Endothelial cell of umbilical vein (primary cell): ENCODE data around the gene AIG1. TPM values are rescaled to one million over a fixed set of nuclear protein-coding genes. Genes with fewer than 3 reads are reported as not detected.

ENCODE experiments used
- BruUV-seq: library from RNA; stranded (reverse); fragments of 400-500 nt; replicated peaks from 2 replicates; lab custom pipeline; 2021; lab: Mats Ljungman, UMichigan
- CTCF ChIA-PET: fragments of 300-600, 350-600 bp; sonication (Branson Sonifier 250); formaldehyde crosslinking; loops from one replicate; lab custom pipeline; 2021; ENCODE audit warnings: antibody characterized with exemption, inconsistent platforms; lab: Charles Lee
- POLR2A ChIA-PET: fragments of 300-600, 350-600 bp; sonication (Branson Sonifier 250); formaldehyde crosslinking; loops from one replicate; lab custom pipeline; 2021; ENCODE audit warnings: antibody characterized with exemption, inconsistent platforms; lab: Charles Lee
- DNase-seq: peaks from one replicate; pipeline ENCODE4 v3.0.0-alpha.2; 2011; ENCODE audit warnings: low read depth, low spot score
- FAIRE-seq: peaks from 2 replicates; lab custom pipeline; 2011; peaks lifted over from hg19 to GRCh38; lab: Jason Lieb, UNC
- H2AFZ ChIP-seq: 2 replicates; pipeline ENCODE4 v1.6.0; 2012; ENCODE audit warnings: low read depth, low read length, control low read depth, inconsistent platforms
- H3K27ac ChIP-seq: 2 replicates; pipeline ENCODE4 v1.5.1; 2011; ENCODE audit warnings: low read depth, mild to moderate bottlenecking, control low read depth, low read length, moderate library complexity; ENCODE audit not compliant: insufficient read depth
- H3K27me3 ChIP-seq, 2 experiments: 2 replicates each; pipeline versions ENCODE4 v1.6.0 to v1.6.1; 2011; ENCODE audit warnings: low read length in 2 of 2, mixed read lengths in 1 of 2; ENCODE audit not compliant: control insufficient read depth in 2 of 2, insufficient read depth in 2 of 2
- H3K36me3 ChIP-seq, 2 experiments: 2 replicates in 1 of 2; 3 replicates in 1 of 2; pipeline ENCODE4 v1.5.1; 2011; ENCODE audit warnings: low read length in 2 of 2, mild to moderate bottlenecking in 1 of 2, moderate library complexity in 1 of 2; ENCODE audit not compliant: control insufficient read depth in 2 of 2, insufficient read depth in 2 of 2; ENCODE audit errors: extremely low read depth in 1 of 2
- H3K4me1 ChIP-seq: 3 replicates; pipeline ENCODE4 v1.5.1; 2011; ENCODE audit warnings: mild to moderate bottlenecking, low read length; ENCODE audit not compliant: control insufficient read depth, insufficient read depth; ENCODE audit errors: extremely low read depth
- H3K4me2 ChIP-seq: 2 replicates; pipeline ENCODE4 v1.6.1; 2011; ENCODE audit warnings: low read length, control low read depth, mixed read lengths; ENCODE audit not compliant: insufficient read depth
- H3K4me3 ChIP-seq, 3 experiments: fragments of 200-600 bp in 1 of 3; sonication (generic), shearing (Covaris generic) in 1 of 3; replicated peaks in 1 of 3; 2 replicates each; pipeline ENCODE4 v1.5.1; 2011 to 2016; ENCODE audit warnings: control low read depth in 3 of 3, low read length in 3 of 3, mild to moderate bottlenecking in 2 of 3, inconsistent platforms in 1 of 3, low read depth in 1 of 3, moderate library complexity in 1 of 3; ENCODE audit not compliant: insufficient read depth in 1 of 3
- H3K79me2 ChIP-seq: 2 replicates; pipeline ENCODE4 v1.6.0; 2012; ENCODE audit warnings: low read length, inconsistent platforms; ENCODE audit not compliant: control insufficient read depth, insufficient read depth
- H3K9ac ChIP-seq: replicated peaks from 2 replicates; pipeline ENCODE3; 2011; ENCODE audit warnings: low read length, control low read depth; ENCODE audit not compliant: insufficient read depth; ENCODE audit errors: extremely low read depth
- H3K9me1 ChIP-seq: replicated peaks from 3 replicates; pipeline ENCODE4 v1.6.0; 2011; ENCODE audit warnings: mild to moderate bottlenecking, low read length; ENCODE audit not compliant: control insufficient read depth, insufficient read depth; ENCODE audit errors: extremely low read depth
- H3K9me3 ChIP-seq: replicated peaks from 2 replicates; pipeline ENCODE4 v1.5.1; 2012; ENCODE audit warnings: low read length, inconsistent platforms; ENCODE audit not compliant: control insufficient read depth, insufficient read depth
- H4K20me1 ChIP-seq: replicated peaks from 2 replicates; pipeline ENCODE3; 2011; ENCODE audit warnings: mild to moderate bottlenecking, low read length; ENCODE audit not compliant: control insufficient read depth, insufficient read depth; ENCODE audit errors: extremely low read depth
- EZH2 ChIP-seq: IDR thresholded peaks from 2 replicates; pipeline ENCODE4 v1.6.1; 2012; ENCODE audit warnings: borderline replicate concordance, low read depth, mild to moderate bottlenecking, moderate library complexity, low read length, inconsistent platforms; ENCODE audit not compliant: severe bottlenecking
- FOS ChIP-seq: IDR thresholded peaks from 2 replicates; pipeline ENCODE4 v1.6.1; 2011; ENCODE audit warnings: mild to moderate bottlenecking, low read length, moderate library complexity, borderline replicate concordance; ENCODE audit not compliant: insufficient read depth
- GATA2 ChIP-seq: IDR thresholded peaks from 2 replicates; pipeline ENCODE4 v1.7.0; 2011; ENCODE audit warnings: low read depth, mild to moderate bottlenecking, moderate library complexity, mixed read lengths, low read length; ENCODE audit not compliant: insufficient read length, insufficient read depth
- JUN ChIP-seq: IDR thresholded peaks from 2 replicates; pipeline ENCODE4 v1.6.1; 2011; ENCODE audit warnings: borderline replicate concordance, low read depth; ENCODE audit not compliant: insufficient read length, insufficient read depth
- MAX ChIP-seq: IDR thresholded peaks from 2 replicates; pipeline ENCODE4 v1.6.1; 2011; ENCODE audit not compliant: insufficient read depth, insufficient read length
- MYC ChIP-seq: IDR thresholded peaks from one replicate; pipeline ENCODE4 v1.6.1; 2011; ENCODE audit warnings: mild to moderate bottlenecking, low read depth, low read length
- POLR2A ChIP-seq: IDR thresholded peaks from 2 replicates; pipeline ENCODE4 v1.6.1; 2012; ENCODE audit warnings: low read depth, mild to moderate bottlenecking, control low read depth, low read length
- POLR2AphosphoS5 ChIP-seq: IDR thresholded peaks from 2 replicates; pipeline ENCODE4 v1.6.1; 2012; ENCODE audit warnings: low read depth, mild to moderate bottlenecking, control low read depth, low read length, moderate library complexity; ENCODE audit not compliant: insufficient read depth
- dilution Hi-C: fragments of 300-500 bp; cut with MboI; formaldehyde crosslinking; loops from one replicate; pipeline ENCODE4 v1.15.0; 2019; ENCODE audit warnings: low sequenced_read_pairs; ENCODE audit not compliant: extremely low pct_ligation_motif_present
- intact Hi-C: fragments of 100-400 bp; cut with micrococcal nuclease; formaldehyde crosslinking; loops from one replicate; pipeline ENCODE4 v1.10.0; 2022
- polyA plus RNA-seq, 4 experiments: library from polyadenylated mRNA; depleted of rRNA in 3 of 4; stranded (reverse) in 3 of 4; unstranded in 1 of 4; fragments of >200 nt; gene quantifications; 2 replicates each; pipeline versions ENCODE4 v1.2.1 to v1.2.3, GENCODE V29; 2011 to 2012; ENCODE audit warnings: missing spikeins in 1 of 4
- total RNA-seq: library from RNA; stranded (reverse); gene quantifications from 2 replicates; pipeline ENCODE4 v1.2.3, GENCODE V29; 2021
- TF ChIP-seq, protein P1 (sequence below), 2 donors: IDR thresholded peaks; 1 replicate in 1 of 2; 2 replicates in 1 of 2; pipeline ENCODE4 v1.5.1; 2011; ENCODE audit warnings: low read length in 2 of 2, mild to moderate bottlenecking in 2 of 2, moderate library complexity in 2 of 2, control low read depth in 1 of 2, inconsistent platforms in 1 of 2, low read depth in 1 of 2; ENCODE audit not compliant: insufficient read depth in 1 of 2; ENCODE audit errors: extremely low read depth in 1 of 2

AIG1 gene
- total and polyA plus RNA-seq, 2 donors (not counting 3 experiments of a cell fraction or from before 2014, with no cell fraction given), result 17.7 to 22.7 TPM

DNA sequence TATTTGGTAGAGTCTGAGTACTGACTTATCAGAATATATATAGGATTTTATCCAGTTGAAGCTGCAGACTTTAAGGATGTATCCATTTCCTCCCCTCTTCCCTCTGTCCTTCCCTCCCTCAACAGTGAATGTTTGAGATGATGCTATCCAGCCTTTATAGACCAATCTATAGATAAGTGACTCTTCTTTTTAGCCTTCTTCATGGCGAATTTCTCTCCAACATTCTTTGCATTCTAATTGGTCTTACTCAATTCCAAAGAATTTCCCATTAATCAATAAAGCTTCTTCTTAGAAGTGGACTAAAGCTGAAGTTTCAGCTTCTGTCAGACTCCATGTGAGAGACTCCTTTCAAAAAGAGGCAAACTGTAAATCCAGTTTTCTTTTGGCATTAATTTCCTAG lies 99.3 kb downstream of the AIG1 start:
- Histone ChIP-seq H3K27me3 (no peaks in the 10 kb centered on the region), H3K4me2 (no peak overlapping the region), H4K20me1 (no peaks in the 10 kb centered on the region), H3K9me3 (no peaks in the 10 kb centered on the region), H3K4me1 (no peaks in the 10 kb centered on the region), H3K4me3 (no peak overlapping the region), H3K36me3 (no peaks in the 10 kb centered on the region), H3K79me2 (no peaks in the 10 kb centered on the region), H3K9me1 (no peaks in the 10 kb centered on the region), H2AFZ (no peak overlapping the region), H3K27ac (no peak overlapping the region), H3K9ac (no peak overlapping the region)
- FAIRE-seq, result no peak
- TF ChIP-seq POLR2A, result no peak
- no peak for TF ChIP-seq MAX
- TF ChIP-seq GATA2, result no peak
- no peak for TF ChIP-seq POLR2AphosphoS5
- TF ChIP-seq FOS, result no peak
- TF ChIP-seq, protein P1, sequence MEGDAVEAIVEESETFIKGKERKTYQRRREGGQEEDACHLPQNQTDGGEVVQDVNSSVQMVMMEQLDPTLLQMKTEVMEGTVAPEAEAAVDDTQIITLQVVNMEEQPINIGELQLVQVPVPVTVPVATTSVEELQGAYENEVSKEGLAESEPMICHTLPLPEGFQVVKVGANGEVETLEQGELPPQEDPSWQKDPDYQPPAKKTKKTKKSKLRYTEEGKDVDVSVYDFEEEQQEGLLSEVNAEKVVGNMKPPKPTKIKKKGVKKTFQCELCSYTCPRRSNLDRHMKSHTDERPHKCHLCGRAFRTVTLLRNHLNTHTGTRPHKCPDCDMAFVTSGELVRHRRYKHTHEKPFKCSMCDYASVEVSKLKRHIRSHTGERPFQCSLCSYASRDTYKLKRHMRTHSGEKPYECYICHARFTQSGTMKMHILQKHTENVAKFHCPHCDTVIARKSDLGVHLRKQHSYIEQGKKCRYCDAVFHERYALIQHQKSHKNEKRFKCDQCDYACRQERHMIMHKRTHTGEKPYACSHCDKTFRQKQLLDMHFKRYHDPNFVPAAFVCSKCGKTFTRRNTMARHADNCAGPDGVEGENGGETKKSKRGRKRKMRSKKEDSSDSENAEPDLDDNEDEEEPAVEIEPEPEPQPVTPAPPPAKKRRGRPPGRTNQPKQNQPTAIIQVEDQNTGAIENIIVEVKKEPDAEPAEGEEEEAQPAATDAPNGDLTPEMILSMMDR (IDR thresholded peaks at IDR 0.05; ENCODE audit: extremely low read depth in 1 of 2, insufficient read depth in 1 of 2, low read depth in 1 of 2, low read length in 2 of 2), result no peak
- TF ChIP-seq MYC, result no peak
- no peak for TF ChIP-seq EZH2
- no peak for TF ChIP-seq JUN
- ChIA-PET POLR2A (no interaction called here), CTCF (interaction anchor here (1.3 to 1.6 kb wide), 2 partner anchors 15 to 21 kb away, joined by 3 to 4 read pairs; no protein-coding TSS in a partner anchor)
- intact Hi-C loops (no loop called here), dilution Hi-C loops (no loop called here)
- no peak for DNase-seq
- BruUV-seq, result no TSS peak
